Stimulated activated CD8-positive, alpha-beta memory T cell treated with anti-CD3 and anti-CD28 coated beads, Interleukin-15, amount 100 ng/mL, for 1 hour (primary cell): Measurements from ENCODE around the gene TRAP1.

ENCODE experiments used
- DNase-seq: peaks from one replicate; pipeline ENCODE4 v3.0.0-alpha.2; 2020; ENCODE audit warnings: low read depth

TRAP1 gene

GRCh38 chr16:3717235-3718018 lies at the start of gene TRAP1:
Gene TRAP1, minus strand, starts transcription at chr16:3717524. Its CDS starts 16 bp downstream, at chr16:3717508.
- DNase-seq: peak; percentile 84

GRCh38 chr16:3766177-3766576 lies 48.9 kb upstream of the TRAP1 start:
- no peak for DNase-seq

- no peak for DNase-seq
These were observed 47.1 kb upstream of the TRAP1 start for GRCh38 chr16:3764409-3764808.

- no peak for DNase-seq
These were observed 44.9 kb upstream of the TRAP1 start for GRCh38 chr16:3762107-3762750.

GRCh38 chr16:3761375-3762106 lies 44.2 kb upstream of the TRAP1 start:
- no peak for DNase-seq

- DNase-seq: no peak
These were observed 43.2 kb upstream of the TRAP1 start for GRCh38 chr16:3760518-3760917.

GRCh38 chr16:3759736-3760135 lies 42.4 kb upstream of the TRAP1 start:
- no peak for DNase-seq

GRCh38 chr16:3756113-3756512 lies 38.8 kb upstream of the TRAP1 start:
- no peak for DNase-seq

- no peak for DNase-seq
These were observed 37.9 kb upstream of the TRAP1 start for GRCh38 chr16:3755249-3755648.

- no peak for DNase-seq
These were observed 37.4 kb upstream of the TRAP1 start for GRCh38 chr16:3754772-3755171.

GRCh38 chr16:3754081-3754703 lies 36.9 kb upstream of the TRAP1 start:
- DNase-seq: no peak

- no peak for DNase-seq
These were observed 35.7 kb upstream of the TRAP1 start for GRCh38 chr16:3752984-3753383.

- DNase-seq: no peak
These were observed 34.6 kb upstream of the TRAP1 start for GRCh38 chr16:3751878-3752277.

GRCh38 chr16:3748307-3748706 lies 31.0 kb upstream of the TRAP1 start:
- DNase-seq: no peak

- no peak for DNase-seq
These were observed 28.5 kb upstream of the TRAP1 start for GRCh38 chr16:3745751-3746355.

GRCh38 chr16:3744018-3744417 lies 26.7 kb upstream of the TRAP1 start:
- DNase-seq: no peak

- DNase-seq: no peak
These were observed 23.6 kb upstream of the TRAP1 start for GRCh38 chr16:3740934-3741333.

GRCh38 chr16:3740186-3740585 lies 22.9 kb upstream of the TRAP1 start:
- no peak for DNase-seq

GRCh38 chr16:3739636-3740035 lies 22.3 kb upstream of the TRAP1 start:
- DNase-seq: no peak

- no peak for DNase-seq
These were observed 21.2 kb upstream of the TRAP1 start for GRCh38 chr16:3738541-3738940.

- no peak for DNase-seq
These were observed 20.8 kb upstream of the TRAP1 start for GRCh38 chr16:3738128-3738527.

- DNase-seq: no peak
These were observed 19.9 kb upstream of the TRAP1 start for GRCh38 chr16:3737181-3737580.
